GM21390 (cell line): ENCODE measurements around the gene PILRA.
"Not testable (repeated sequence)": the region's sequence is repeated elsewhere in the genome, so short reads cannot be mapped to it uniquely, and the experiment has no call there.

Experiments
- ATAC-seq: cut with Tn5 transposase; IDR thresholded peaks from one replicate; pipeline ENCODE4 v1.9.1; 2021; ENCODE audit not compliant: unreplicated experiment

The PILRA gene

DNA sequence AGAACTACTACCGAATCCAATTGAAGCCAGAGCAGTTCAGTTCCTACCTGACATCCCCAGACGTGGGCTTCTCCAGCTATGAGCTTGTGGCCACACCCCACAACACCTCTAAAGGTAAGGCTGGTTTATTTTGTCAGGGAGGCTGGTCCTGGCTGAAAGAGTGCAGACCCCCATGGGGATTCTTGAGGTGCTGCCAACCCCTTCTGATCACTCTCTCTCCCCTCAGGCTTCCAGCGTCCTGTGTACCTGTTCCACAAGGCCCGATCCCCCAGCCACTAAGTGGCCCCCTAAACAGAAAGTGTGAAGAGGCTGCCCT is 59.9 kb downstream of the PILRA start:
- ATAC-seq: no peak

DNA sequence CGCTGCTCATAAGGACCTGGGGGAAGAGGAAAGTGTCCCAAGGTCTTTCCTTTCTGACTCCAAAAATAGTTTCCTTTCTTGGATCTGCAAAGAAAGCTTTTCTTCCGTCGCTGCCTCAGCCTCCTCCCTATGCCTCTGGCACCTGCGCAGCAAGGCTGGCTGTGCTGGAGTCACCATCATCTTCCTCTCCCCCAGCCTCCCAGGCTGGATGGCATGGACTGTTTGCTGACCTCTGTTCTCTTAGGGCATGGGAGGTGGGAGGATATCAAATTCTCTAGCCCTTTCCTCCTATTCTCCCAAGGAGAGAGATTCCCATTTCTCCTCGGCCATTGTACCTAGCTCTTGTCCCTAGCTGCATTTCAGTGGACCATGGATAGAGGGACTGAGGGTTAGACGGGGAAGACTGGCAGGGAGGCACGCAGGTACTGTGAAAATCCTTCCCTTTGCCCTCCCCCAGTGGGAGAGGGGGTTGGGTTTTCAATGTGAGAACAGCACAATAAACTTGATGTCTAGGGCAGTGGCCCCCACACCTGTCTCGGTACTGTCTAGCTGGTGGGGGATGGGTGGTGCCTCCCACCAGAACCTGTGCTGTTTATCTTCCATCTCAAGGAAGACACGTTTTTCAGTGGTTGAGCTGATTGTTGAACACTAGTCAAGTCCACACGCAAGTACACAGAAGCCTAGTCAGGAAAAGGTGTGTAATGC is 60.5 kb downstream of the PILRA start:
- ATAC-seq: no peak

DNA sequence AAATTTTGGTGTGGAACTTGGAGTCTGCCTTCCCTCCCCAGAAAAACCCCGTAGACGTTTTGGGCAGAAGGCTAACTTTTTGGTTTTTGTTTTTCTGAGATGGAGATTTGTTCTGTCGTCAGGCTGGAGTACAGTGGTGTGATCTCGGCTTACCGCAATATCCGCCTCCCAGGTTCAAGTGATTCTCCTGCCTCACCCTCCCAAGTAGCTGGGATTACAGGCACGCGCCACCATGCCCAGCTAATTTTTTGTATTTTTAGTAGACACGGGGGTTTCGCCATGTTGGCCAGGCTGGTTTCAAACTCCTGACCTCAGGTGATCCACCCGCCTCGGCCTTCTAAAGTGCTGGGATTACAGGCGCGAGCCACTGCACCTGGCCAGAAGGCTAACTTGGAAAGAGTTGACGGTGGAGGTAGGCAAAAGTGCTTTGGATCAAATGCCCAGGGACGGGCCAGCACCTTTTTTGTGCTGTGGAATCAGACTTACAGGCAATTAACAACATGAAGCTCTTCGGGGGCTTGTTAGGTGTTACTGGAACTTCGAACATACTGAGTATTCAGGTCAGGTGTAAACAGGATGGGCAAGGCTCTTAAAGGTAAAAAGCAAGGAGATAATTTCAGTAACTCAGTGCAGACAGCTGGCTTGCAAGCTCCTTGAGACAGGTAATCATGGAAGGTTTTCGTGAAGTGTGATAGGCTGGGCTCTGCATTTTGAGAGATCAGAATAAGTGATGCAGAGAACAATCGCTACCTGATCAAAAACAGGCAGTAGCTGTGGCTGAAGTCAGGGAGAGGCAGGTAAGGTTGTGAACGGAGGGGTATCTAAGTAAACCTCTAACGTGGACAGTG is 61.2 kb downstream of the PILRA start:
- ATAC-seq: no peak

DNA sequence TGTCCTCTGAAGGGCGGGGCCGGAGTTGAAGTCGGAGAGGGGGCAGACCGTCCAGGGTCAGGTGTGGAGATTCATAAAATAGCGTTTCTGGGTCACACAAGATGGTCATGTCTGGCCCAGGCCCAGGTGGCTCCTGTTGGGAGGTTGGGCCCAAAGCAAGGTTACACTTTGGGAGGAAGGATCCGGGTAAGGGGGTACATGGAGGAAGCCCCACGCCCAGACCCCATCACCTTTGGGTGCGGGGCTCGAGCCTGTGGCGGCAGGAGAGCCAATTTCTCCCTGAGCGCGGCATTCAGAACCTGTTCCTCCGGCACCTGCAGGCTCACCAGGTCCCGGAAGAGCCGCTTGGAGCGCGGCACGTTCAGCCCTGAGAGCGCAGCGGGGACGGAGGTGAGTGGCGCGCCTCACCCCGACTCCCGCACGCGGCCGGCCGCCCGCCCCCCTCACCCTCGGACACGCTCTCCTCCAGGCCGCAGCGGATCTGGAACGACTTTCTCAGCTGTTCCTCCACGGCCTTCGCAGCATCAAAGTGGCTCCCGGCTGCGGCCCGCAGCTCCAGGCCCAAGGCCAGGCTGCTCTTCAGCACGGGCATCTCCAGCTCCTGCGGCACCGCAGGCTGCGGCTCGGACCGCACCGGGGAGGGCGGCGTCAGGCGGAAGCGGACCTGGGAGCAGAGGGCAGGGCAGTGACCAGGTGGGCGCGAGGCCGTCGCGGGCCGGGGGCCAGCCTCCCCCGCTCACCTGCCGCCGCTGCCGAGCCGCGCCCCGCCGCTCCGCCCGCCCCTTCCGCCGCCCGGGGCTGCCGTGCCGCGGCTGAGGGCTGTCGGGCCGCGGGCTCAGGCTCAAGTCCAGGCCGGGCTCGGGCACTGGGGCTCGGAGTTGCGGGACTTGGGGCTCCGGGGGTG is 62.4 kb downstream of the PILRA start:
- ATAC-seq: peak; percentile 25

DNA sequence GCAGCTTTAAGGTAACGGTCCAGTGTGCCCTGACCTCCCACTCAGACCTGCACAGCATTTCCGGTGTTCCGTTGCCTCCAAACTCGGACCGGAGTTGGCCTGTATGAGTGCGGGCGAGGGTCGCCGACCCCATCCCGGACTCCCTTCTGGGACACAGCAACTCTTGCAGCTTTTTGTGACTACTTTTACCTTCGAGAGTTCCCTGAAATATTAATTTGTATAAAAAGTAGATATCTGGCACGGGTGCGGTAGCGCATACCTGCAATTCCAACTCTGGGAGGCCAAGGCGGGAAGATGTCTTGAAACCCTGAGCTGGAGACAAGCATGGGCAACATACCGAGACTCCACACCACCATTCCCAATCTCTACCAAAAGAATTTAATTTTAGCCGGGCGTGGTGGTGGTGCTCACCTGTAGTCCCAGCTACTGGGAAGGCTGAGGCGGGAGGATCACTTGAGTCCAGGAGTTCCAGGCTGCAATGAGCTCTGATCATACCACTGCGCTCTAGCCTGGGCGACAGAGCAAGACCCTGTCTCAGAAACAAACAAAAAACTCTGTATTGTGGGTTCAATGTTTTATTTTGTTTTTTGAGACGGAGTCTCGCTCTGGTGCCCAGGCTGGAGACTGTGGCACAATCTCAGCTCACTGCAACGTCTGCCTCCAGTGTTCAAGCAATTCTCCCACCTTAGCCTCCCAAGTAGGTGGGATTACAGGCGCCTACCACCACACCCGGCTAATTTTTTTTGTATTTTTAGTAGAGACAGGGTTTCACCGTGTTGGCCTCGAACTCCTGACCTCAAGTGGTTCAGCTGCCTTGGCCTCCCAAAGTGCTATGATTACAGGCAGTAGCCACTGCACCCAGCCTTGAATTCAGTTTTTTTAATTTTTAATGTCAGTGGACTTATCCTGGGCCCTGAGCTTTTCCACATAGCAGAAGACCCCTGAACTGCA is 64.1 kb downstream of the PILRA start:
- ATAC-seq: no peak

DNA sequence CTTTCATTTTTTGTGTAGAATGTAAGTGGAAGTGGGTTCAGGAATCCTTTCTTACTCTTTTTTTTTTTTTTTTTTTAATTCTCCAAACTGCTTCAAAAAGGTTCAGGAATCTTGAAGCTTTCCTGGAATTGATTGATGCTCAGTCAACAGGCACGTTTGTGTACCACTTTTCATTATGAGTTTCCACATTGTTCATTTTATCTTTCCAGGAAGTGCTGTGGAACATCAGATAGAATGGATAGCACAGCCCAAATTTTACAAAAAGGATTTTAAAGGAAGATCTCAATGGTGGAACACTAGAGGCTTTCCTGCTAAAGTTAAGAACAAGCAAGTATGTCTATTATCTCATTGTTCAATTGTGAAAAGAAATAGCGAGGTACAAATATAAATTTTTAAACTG is 64.9 kb downstream of the PILRA start:
- ATAC-seq: no peak

DNA sequence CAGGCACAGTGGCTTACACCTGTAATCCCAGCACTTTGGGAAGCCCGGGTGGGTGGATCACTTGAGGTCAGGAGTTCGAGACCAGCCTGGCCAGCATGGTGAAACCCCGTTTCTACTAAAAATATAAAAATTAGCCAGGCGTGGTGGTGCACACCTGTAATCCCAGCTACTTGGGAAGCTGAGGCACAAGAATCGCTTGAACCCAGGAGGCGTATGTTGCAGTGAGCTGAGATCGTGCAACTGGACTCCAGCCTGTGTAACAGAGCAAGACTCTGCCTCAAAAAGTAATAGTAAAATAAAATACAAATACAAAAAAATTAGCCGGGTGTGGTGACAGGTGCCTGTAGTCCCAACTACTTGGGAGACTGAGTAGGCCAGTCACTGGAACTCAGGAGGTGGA is 65.4 kb downstream of the PILRA start:
- ATAC-seq: not testable (repeated sequence)

DNA sequence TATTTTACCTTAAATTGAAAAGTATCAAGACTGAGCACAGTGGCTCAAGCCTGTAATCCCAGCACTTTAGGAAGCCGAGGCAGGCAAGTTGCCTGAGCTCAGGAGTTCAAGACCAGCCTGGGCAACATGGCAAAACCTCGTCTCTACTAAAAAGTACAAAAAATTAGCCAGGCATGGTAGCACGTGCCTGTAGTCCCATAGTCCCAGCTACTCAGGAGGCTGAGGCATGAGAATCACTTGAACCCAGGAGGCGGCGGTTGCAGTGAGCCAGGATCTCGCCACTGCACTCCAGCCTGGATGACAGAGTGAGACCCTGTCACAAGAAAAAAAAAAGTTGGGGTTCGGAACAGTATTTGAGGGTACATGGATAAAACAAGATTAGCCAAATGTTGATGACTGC is 66.0 kb downstream of the PILRA start:
- not testable (repeated sequence) for ATAC-seq

DNA sequence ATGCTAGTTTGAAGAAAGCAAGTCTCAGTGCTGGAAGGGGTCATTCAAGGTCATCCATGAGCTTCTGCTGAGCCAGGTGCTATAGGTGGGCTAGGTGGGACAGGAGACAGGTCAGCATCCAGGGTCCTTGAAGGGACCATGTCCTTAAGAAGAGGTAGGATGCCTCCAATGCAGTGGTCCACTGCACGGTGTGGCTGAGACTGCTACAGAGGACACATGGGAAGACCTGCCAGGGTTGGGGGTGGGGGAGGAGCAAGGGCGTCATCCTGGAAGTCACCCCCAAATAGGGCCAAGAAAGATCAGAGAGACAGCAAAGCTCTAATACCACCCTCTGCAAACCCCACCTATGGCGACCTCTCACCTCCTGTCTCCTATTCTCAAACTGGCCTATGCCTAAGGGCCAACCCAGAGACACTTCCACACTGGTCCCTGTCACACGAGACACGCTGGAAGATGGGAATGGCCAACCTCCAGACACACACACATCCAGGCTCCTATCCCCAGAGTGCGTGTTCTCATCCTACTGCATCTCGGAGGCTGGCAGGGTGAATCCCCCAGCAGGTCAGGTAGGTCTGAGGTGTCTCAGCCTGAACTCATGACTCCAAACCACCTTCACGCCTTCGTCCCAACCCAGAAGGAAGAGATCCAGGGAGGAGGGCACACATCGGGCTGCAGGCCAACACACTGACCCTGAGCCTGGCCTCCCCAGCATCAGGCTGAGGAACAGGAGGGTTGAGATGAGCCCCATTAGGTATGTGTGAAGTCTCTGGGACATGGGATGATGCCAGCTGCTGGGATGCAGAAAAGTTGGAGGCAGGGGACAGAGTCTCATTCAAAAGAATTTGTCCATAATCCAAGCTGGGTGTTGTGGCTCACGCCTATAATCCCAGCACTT is 68.6 kb downstream of the PILRA start:
- no peak for ATAC-seq

DNA sequence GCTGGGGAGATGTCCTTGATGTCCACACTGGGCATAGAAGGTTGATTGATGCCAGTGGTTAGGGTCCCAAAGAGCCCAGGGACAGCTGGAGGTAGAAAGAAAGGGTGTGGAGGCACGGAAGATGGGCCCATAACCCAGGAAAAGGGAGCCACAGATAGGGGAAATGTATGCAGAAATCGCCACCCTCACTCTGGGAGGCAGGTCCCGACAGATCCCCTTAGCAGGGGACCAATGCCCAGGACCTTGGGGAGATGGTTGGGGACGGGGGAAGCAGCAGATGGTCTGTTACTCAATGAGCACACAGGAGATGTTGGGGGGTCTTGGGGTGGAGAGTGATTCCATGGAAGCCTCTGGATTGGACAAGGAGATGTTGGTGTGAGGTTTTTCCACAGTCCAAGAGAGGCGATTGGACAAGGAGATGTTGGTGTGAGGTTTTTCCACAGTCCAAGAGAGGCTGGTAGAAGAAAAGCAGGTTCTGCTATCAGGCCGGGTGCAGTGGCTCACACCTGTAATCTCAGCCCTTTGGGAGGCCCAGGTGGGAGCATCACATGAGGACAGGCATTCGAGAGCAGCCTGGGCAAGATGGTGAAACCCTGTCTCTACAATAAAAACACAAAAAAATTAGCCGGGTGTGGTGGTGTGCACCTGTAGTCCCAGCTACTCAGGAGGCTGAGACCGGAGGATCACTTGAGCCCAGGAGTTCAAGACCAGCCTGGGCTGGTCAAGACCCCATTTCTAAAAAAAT is 70.0 kb downstream of the PILRA start:
- no peak for ATAC-seq

DNA sequence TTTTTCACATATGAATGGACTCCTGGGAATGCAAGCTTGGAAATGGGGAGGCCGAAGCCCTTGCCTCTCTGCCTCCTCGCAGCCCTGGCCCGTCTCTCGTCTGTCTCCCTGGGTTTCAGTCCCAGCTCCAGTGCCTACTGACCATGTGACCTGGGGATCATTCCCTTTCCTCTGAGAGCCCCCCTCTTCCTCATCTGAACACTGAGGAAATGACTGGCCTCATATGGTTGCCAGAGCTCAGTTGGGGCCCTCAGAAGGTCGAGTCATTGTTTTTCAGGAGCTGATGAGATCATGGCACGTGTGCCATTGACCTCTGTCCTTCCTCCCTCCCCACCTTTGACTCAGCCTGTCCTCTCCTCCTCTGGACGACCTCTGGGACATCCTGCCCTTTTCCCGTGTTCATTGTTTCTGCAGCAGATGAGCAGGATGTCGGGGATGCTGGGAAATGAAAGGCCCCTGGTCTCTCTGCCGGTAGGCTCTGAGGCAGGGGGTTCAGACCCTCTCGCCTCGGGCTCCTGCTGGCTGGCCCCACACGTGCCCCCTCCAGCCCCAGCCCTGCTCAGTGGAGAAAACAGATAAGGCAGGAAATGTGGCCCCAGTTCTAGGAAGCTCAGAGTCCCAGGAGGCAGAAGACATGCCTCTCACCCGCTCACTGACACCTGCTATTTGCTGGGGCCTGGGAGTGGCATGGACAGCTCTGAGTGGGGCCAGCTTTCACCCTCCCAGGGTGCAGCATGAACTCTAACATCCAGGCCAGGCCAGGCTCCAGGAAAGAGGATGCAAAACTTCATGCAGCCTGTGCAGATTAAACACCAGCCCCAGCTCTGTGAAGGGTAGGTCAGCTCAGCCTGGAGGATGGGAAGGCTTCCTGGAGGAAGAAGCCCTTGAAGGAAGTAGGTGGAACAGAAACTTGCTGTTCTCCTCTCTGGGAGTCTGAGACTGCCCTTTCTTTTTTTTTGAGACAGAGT is 71.3 kb downstream of the PILRA start:
- ATAC-seq: no peak

DNA sequence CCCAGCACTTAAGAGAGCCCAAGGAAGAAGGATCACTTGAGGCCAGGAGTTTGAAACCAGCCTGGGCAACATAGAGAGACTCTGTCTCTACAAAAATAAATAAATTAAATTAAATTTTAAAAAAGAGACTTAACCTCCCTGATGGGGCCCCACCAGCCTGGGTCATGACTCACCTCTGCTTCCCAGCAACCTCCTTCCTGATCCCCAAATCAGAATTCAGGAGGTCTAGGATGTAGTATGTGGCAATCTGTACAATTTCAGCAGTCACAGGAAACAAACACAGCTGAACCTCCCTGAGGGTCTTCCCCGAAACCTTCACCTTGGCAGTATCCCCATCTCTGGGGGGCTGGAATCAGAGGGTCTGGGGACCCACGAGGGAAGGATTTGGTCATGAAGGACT is 72.8 kb downstream of the PILRA start:
- no peak for ATAC-seq

DNA sequence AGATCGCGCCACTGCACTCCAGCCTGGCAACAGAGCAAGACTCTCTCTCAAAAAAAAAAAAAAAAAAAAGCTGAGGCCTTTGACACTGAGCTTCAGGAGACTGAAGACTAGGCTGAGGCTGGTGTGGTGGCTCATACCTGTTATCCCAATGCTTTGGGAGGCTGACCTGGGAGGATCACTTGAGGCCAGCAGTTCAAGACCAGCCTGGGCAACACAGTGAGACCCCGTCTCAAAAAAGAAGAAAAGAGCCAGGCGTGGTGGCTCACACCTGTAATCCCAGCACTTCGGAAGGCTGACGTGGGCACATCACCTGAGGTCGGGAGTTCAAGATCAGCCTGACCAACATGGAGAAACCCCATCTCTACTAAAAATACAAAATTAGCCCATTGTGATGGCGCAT is 74.1 kb downstream of the PILRA start:
- ATAC-seq: not testable (repeated sequence)

DNA sequence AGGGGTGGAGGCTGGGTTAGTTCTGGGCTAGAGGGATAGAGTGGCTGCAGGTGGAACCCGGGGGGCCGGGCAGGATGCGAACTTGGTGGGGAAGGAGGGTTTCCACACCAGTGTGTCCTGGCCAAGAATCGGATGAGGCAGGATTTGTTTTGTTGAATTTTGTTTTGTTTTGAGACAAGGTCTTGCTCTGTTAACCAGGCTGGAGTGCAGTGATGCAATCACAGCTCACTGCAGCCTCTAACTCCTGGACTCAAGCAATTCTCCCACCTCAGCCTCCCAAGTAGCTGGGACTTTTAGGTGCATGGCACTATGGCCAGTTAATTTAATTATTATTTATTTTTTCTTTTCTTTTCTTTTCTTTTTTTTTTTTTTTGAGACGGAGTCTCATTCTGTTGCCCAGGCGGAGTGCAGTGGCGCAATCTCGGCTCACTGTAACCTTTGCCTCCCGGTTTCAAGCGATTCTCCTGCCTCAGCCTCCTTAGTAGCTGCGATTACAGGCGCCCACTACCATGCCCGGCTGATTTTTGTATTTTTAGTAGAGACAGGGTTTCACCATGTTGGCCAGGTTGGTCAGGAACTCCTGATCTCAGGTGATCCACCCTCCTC is 76.0 kb downstream of the PILRA start:
- ATAC-seq: no peak
